Measurements from ENCODE around the gene CDH4. TPM values are rescaled to one million over a fixed set of nuclear protein-coding genes. Genes with fewer than 3 reads are reported as not detected.

CDH4 gene
- total and polyA plus RNA-seq, 2 donors (not counting 3 experiments of a cell fraction or from before 2014, with no cell fraction given), result 0.17 to 0.51 TPM

- H3K9me1 ChIP-seq (replicated peaks; ENCODE audit: control insufficient read depth, extremely low read depth, insufficient read depth, low read length), result no peaks in the 10 kb centered on the region
- POLR2A ChIA-PET, result no interaction called here
- no peak for FAIRE-seq
- H3K27me3 ChIP-seq (ENCODE audit: control insufficient read depth in 2 of 2, insufficient read depth in 2 of 2, low read length in 2 of 2), result no peaks in the 10 kb centered on the region
- intact Hi-C loops (cut with micrococcal nuclease) (no loop called here), dilution Hi-C loops (cut with MboI; ENCODE audit: extremely low pct_ligation_motif_present, low sequenced_read_pairs) (no loop called here)
- no peaks in the 10 kb centered on the region for H3K79me2 ChIP-seq (ENCODE audit: control insufficient read depth, insufficient read depth, low read length)
- H3K9ac ChIP-seq (replicated peaks; ENCODE audit: extremely low read depth, insufficient read depth, low read length), result no peak overlapping the region
- CTCF ChIA-PET, result no interaction called here
- no peak for DNase-seq (ENCODE audit: low read depth, low spot score)
- H3K4me1 ChIP-seq (ENCODE audit: control insufficient read depth, extremely low read depth, insufficient read depth, low read length), result no peaks in the 10 kb centered on the region
- no peak overlapping the region for H3K4me2 ChIP-seq (ENCODE audit: insufficient read depth, low read length)
- H3K36me3 ChIP-seq (ENCODE audit: control insufficient read depth in 2 of 2, extremely low read depth in 1 of 2, insufficient read depth in 2 of 2, low read length in 2 of 2), result no peaks in the 10 kb centered on the region
- peaks cover 6% of the 10 kb centered on the region for H3K9me3 ChIP-seq (replicated peaks; ENCODE audit: control insufficient read depth, insufficient read depth, low read length)
- no peak overlapping the region for H2AFZ ChIP-seq (ENCODE audit: low read depth, low read length)
- no peak overlapping the region for H3K27ac ChIP-seq (ENCODE audit: insufficient read depth, low read depth, low read length)
- H3K4me3 ChIP-seq (replicated peaks in 1 of 3; ENCODE audit: insufficient read depth in 1 of 3, low read depth in 1 of 3, low read length in 3 of 3), result no peak overlapping the region
- TF ChIP-seq POLR2A (IDR thresholded peaks at IDR 0.05; ENCODE audit: low read depth, low read length) (no peak), POLR2AphosphoS5 (IDR thresholded peaks at IDR 0.05; ENCODE audit: insufficient read depth, low read depth, low read length) (no peak), FOS (IDR thresholded peaks at IDR 0.05; ENCODE audit: borderline replicate concordance, insufficient read depth, low read length) (no peak), EZH2 (IDR thresholded peaks at IDR 0.05; ENCODE audit: borderline replicate concordance, low read depth, low read length, severe bottlenecking) (no peak), GATA2 (IDR thresholded peaks at IDR 0.05; ENCODE audit: insufficient read depth, insufficient read length, low read depth, low read length) (no peak), MYC (IDR thresholded peaks at IDR 0.05; ENCODE audit: low read depth, low read length) (no peak), CTCF (IDR thresholded peaks at IDR 0.05; ENCODE audit: extremely low read depth in 1 of 2, insufficient read depth in 1 of 2, low read depth in 1 of 2, low read length in 2 of 2) (no peak)
- no TSS peak for BruUV-seq (replicated peaks)
- H4K20me1 ChIP-seq (replicated peaks; ENCODE audit: control insufficient read depth, extremely low read depth, insufficient read depth, low read length), result no peaks in the 10 kb centered on the region
These were observed 174.3 kb downstream of the CDH4 start for GRCh38 chr20:61426352-61426751.

Measured in endothelial cell of umbilical vein (primary cell).